Measurements from ENCODE around the gene VIL1.

DNA sequence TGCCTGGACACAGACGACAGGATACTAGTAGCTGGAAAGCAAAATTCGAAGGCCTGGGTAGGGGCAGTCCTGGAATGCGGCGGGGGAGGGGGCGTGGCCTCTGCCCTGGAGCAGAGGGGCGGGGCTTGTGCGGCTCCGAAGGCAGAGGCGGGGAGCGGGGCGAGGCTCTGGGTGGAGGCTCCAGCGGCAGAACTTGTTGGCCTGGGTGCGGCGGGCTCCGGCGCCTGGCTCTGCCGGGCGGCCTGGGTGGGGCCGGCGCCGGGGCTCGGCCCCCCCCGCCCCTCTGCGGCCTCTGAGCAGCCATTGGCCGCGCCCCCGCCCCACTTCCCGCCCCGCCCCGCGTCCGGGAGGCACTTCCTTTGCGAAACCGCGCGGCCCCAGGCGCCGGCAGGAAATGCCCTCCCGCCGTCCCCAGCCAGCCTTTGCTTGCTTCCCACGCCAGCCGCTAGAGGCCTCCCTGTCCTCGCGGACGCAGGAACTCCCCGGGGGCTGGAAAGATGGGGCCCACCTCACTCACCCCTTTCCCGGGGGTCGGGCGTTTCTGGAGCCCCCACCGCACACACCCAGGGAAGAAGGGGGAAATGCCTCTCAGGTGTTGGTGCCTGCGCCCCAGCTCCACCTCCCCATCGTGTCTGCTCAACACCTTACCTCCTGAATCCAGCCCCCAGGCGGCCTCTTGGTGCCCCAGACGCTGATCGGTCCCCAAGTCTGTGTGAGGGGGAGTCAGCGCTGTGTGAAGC is 12.5 kb upstream of the VIL1 start:
- TF ChIP-seq RFXAP (CRISPR knock-in tag; IDR thresholded peaks at IDR 0.05; ENCODE audit: borderline replicate concordance) (0 out of 2 replicates have a peak, but pooled peaks have one; percentile 40), MXI1 (IDR thresholded peaks at IDR 0.05; ENCODE audit: borderline replicate concordance, low read depth, low read length) (no peak), PHF5A (CRISPR knock-in tag; IDR thresholded peaks at IDR 0.05; ENCODE audit: low read depth, unreplicated experiment) (peak; percentile 96), YY1 (IDR thresholded peaks at IDR 0.05; ENCODE audit: insufficient read depth, insufficient replicate concordance, low read depth, low read length) (peak; percentile 85), JUND (CRISPR knock-in tag; IDR thresholded peaks at IDR 0.05) (no peak), CBX5 (CRISPR knock-in tag; IDR thresholded peaks at IDR 0.05; ENCODE audit: borderline replicate concordance) (peak; percentile 82; the same call in 1 of the 2 replicates), NFYB (CRISPR knock-in tag; IDR thresholded peaks at IDR 0.05) (no peak)
- TF ChIP-seq, protein P1, sequence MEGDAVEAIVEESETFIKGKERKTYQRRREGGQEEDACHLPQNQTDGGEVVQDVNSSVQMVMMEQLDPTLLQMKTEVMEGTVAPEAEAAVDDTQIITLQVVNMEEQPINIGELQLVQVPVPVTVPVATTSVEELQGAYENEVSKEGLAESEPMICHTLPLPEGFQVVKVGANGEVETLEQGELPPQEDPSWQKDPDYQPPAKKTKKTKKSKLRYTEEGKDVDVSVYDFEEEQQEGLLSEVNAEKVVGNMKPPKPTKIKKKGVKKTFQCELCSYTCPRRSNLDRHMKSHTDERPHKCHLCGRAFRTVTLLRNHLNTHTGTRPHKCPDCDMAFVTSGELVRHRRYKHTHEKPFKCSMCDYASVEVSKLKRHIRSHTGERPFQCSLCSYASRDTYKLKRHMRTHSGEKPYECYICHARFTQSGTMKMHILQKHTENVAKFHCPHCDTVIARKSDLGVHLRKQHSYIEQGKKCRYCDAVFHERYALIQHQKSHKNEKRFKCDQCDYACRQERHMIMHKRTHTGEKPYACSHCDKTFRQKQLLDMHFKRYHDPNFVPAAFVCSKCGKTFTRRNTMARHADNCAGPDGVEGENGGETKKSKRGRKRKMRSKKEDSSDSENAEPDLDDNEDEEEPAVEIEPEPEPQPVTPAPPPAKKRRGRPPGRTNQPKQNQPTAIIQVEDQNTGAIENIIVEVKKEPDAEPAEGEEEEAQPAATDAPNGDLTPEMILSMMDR (CRISPR knock-in tag; IDR thresholded peaks at IDR 0.05): peak; percentile 98

All from HepG2 (cell line).